Ectodermal cell (in vitro differentiated cells): ENCODE data around the gene PRSS16.

ENCODE experiments used
- H3K27ac ChIP-seq: 2 replicates; pipeline ENCODE4 v1.7.0; 2013; ENCODE audit warnings: mild to moderate bottlenecking, low read depth, low read length; ENCODE audit not compliant: insufficient read depth, poor library complexity, severe bottlenecking
- H3K27me3 ChIP-seq: 2 replicates; pipeline ENCODE4 v1.7.0; 2013; ENCODE audit warnings: mild to moderate bottlenecking, low read length; ENCODE audit not compliant: insufficient read depth, control insufficient read depth, poor library complexity, severe bottlenecking
- H3K36me3 ChIP-seq: one replicate; pipeline ENCODE4 v1.7.0; 2013; ENCODE audit warnings: low read length; ENCODE audit not compliant: control insufficient read depth, insufficient read depth
- H3K4me1 ChIP-seq: one replicate; pipeline ENCODE4 v1.7.0; 2013; ENCODE audit warnings: low read length; ENCODE audit not compliant: control insufficient read depth, insufficient read depth
- H3K4me3 ChIP-seq: 2 replicates; pipeline ENCODE4 v1.7.0; 2013; ENCODE audit warnings: low read depth, low read length, control low read depth; ENCODE audit not compliant: insufficient read depth
- H3K9me3 ChIP-seq: 2 replicates; pipeline ENCODE4 v1.7.0; 2013; ENCODE audit warnings: mild to moderate bottlenecking, low read length, moderate library complexity; ENCODE audit not compliant: control insufficient read depth
- WGBS, 2 experiments: methylation state at CpG; one replicate each; pipeline ENCODE4 v1.1.7; 2013; ENCODE audit warnings: missing lambda C conversion rate in 2 of 2; 5-methylcytosine and 5-hydroxymethylcytosine counted together

The PRSS16 gene

DNA sequence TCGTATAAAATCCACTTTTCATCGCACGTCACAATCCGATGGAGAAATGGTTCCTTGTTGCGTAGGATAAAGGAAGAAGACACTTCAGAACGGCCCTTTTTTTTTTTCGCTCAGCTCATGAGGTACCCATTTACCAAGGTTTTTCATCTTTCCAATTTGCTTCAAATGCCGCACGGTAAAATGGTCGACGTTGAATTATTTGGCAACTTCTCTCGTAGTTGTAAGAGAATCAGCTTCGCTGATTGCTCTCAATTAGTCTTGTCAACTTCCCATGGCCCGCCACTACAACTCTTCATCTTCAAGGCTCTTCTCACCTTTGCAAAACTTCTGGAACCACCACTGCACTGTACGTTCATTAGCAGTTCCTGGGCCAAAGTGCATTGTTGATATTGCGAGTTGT, 35.8 kb downstream of the PRSS16 start:
- Histone ChIP-seq H3K4me1 (peaks cover 3% of the 10 kb centered on the region), H3K27ac (no peak overlapping the region), H3K9me3 (no peaks in the 10 kb centered on the region), H3K4me3 (no peak overlapping the region), H3K27me3 (peaks cover 94% of the 10 kb centered on the region), H3K36me3 (no peaks in the 10 kb centered on the region)
- 69 to 70% methylated on average over 16 of the region's 16 CpGs for WGBS, 2 experiments

- Histone ChIP-seq H3K36me3 (no peaks in the 10 kb centered on the region), H3K27ac (no peak overlapping the region), H3K4me3 (no peak overlapping the region), H3K27me3 (peaks cover 99% of the 10 kb centered on the region), H3K9me3 (no peaks in the 10 kb centered on the region), H3K4me1 (peaks cover 12% of the 10 kb centered on the region)
- WGBS, 2 experiments, result 91 to 94% methylated on average over 2 of the region's 2 CpGs
Measured at GRCh38 chr6:27286141-27286540, 38.6 kb downstream of the PRSS16 start.

DNA sequence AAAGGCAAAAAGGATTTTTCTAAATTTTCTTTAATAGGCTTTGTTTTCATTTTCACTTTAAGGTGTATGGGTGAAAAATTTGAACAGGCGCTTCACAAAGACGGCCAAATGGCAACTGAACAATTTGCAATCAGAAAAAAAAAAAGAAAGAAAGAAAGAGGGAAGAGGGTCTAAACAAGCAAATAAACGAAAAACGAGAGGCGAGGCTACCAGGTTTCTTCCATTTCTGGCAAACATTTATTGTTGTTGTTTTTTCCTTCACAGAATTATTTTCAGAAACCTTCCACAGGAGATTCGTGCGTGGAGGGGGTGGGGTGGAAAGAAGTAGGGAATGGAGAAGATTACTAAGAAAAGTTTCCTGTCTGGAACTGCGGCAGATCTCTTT, 40.2 kb downstream of the PRSS16 start:
- Histone ChIP-seq H3K27me3 (peaks cover 100% of the 10 kb centered on the region), H3K27ac (no peak overlapping the region), H3K36me3 (no peaks in the 10 kb centered on the region), H3K9me3 (no peaks in the 10 kb centered on the region), H3K4me1 (peaks cover 12% of the 10 kb centered on the region), H3K4me3 (no peak overlapping the region)
- WGBS, 2 experiments, result 17 to 18% methylated on average over 8 of the region's 8 CpGs

DNA sequence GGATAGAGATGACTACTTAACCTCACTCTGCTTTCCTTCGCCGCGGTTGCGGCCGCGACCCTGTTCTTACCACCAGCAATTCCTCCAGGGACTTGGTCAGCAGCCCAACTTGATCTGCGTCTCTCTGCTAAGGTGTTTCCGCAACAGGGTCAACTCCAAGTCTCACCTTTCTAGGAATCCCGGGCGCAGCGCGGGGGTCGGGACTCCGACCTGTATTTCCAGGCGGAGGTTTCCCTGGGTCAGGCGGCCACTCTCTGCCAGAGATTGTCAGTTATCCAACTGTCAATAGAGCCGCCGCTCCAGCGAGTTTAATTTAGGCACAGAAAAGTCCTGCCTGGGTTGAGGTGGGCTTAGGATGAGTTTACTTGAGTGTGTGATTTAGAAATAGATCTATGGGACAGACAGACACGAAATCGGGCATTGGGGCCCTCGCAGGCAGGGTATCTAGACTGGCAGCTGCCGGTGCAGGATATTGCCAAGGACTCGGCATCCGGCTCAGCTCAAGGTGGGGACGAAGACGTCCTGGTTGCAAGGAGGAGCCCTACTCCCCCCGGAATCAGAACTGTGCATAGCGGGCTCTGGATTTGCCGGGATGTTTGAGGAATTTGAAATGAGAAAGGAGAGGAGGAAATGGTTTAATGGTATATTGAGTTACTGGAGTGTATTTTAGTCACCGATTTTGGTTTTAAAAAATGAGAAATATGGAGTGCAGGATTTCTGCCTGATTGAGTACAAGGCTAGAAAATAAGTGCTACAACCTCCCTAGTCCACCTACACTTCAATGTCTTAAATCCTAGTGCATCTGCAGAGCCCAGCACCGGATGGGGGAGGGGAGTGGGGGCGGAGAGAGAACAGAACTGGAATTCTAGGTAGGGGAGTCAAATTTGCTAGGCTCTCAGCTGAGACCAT, 40.9 kb downstream of the PRSS16 start:
- 1 to 2% methylated on average over 33 of the region's 33 CpGs for WGBS, 2 experiments
- Histone ChIP-seq H3K4me3 (peak overlapping the region; percentile 22), H3K27me3 (peaks cover 99% of the 10 kb centered on the region), H3K9me3 (no peaks in the 10 kb centered on the region), H3K4me1 (peaks cover 12% of the 10 kb centered on the region), H3K36me3 (no peaks in the 10 kb centered on the region), H3K27ac (no peak overlapping the region)

DNA sequence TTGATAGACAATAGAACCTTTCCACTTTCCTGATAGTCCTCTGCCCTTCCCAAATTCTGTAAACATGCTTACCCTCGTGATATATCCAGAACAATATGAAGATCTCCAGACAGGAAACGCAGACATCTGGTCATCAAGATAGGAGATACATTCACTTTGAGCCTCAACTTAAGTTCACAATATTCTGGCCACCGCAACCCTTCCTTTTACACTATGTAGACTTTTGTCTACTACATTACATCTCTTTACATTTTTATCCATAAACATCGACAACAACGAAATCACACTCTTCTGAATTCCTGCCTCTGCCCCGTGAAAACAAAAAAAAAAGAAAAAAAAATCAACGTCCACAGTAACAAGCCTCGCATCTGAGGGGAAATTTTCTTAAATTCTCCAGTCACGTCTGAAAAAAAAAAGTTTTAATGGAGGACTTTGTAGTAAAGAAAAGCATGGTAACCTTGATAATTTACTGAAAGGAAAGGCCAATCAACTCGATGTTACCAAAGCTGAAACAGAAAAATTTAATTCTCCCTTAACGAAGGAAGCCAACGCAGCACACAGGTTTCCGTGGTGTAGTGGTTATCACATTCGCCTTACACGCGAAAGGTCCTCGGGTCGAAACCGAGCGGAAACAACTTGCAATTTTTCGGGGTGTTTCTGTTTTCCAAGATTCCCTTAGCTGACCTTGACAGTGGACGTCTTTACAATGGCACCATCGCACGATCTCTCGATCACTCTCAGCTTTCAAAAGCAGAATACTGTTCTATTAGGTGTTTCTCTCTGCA, 42.8 kb downstream of the PRSS16 start:
- no peak overlapping the region for H3K27ac ChIP-seq
- H3K4me1 ChIP-seq, result peaks cover 12% of the 10 kb centered on the region
- no peaks in the 10 kb centered on the region for H3K36me3 ChIP-seq
- no peaks in the 10 kb centered on the region for H3K9me3 ChIP-seq
- WGBS, 2 experiments, result 10 to 11% methylated on average over 24 of the region's 25 CpGs
- peaks cover 97% of the 10 kb centered on the region for H3K27me3 ChIP-seq
- peak overlapping the region; percentile 18 for H3K4me3 ChIP-seq

DNA sequence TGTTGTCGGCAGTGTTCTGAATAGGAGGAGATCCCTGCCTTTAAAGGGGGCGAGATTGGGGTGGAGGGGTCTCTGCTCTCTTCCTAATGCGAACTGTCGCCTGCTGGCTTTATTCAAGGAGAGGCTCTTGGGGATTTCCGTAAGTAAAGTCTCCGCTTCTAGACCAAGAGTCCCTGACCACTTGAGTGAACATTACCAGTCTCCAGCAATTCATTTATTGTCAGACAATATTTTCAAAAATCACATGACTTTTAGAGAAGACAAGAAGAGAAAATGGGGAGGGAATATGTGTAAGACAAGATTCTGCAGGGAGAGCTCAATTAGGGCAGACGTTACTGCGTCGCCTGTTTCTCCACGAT, 43.3 kb downstream of the PRSS16 start:
- peaks cover 12% of the 10 kb centered on the region for H3K4me1 ChIP-seq
- no peak overlapping the region for H3K27ac ChIP-seq
- peaks cover 97% of the 10 kb centered on the region for H3K27me3 ChIP-seq
- no peaks in the 10 kb centered on the region for H3K36me3 ChIP-seq
- 22 to 23% methylated on average over 10 of the region's 10 CpGs for WGBS, 2 experiments
- no peaks in the 10 kb centered on the region for H3K9me3 ChIP-seq
- peak overlapping the region; percentile 18 for H3K4me3 ChIP-seq

DNA sequence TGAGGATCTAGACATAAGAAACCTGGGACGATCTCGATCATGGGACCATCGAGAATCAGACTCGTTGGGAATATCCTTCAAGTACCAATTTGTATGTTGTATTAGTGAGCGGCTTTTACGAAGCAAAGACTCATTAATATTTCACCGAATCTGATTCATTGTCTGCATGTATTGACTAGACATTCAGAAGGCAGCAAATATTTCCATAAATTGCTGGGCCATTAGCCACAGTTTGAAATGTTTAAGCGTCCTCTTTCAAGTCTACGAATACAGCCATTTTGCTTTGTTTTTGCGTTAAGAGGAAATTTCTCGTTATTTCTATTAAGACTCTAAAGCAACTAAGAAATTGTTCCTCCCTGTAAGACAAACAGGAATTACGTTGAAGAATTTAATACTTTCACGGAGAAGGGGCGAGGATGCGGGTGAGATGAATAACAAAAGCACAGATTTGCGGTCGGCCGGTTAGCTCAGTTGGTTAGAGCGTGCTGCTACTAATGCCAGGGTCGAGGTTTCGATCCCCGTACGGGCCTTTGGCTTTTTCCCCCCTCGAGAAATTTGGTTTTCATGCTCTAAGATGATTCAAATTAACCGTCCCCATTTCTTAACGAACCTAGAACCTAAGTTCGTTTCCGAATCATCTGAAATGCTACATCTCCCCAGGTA, 46.1 kb downstream of the PRSS16 start:
- Histone ChIP-seq H3K36me3 (no peaks in the 10 kb centered on the region), H3K4me1 (peaks cover 7% of the 10 kb centered on the region), H3K9me3 (no peaks in the 10 kb centered on the region), H3K4me3 (no peak overlapping the region), H3K27ac (no peak overlapping the region), H3K27me3 (peaks cover 95% of the 10 kb centered on the region)
- WGBS, 2 experiments, result 25% methylated on average over 28 of the region's 28 CpGs

DNA sequence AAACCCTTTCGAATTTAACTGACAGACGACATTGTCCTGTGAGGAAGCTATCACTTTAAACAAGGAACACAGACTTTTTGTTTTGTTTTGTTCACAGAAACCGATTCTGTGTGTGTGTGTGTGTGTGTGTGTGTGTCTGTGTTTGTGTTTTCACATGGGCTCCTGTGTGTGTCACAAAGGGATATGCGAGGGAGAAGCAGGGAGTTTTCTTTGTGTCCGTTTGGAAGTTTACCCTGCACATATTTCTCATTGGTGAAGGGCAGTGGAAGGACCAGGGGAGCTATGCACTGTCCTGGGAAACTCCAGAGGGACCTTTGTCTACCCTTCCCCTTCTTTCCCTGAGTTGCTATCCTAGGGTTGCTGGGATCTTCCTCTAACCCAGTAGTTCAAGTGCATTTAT, 46.9 kb downstream of the PRSS16 start:
- Histone ChIP-seq H3K4me1 (peaks cover 3% of the 10 kb centered on the region), H3K4me3 (no peak overlapping the region), H3K27me3 (peaks cover 87% of the 10 kb centered on the region), H3K9me3 (no peaks in the 10 kb centered on the region), H3K27ac (no peak overlapping the region), H3K36me3 (no peaks in the 10 kb centered on the region)
- 59 to 67% methylated on average over 5 of the region's 5 CpGs for WGBS, 2 experiments

GRCh38 chr6:27295301-27296079, 48.0 kb downstream of the PRSS16 start:
- 4% methylated on average over 20 of the region's 20 CpGs for WGBS, 2 experiments
- Histone ChIP-seq H3K36me3 (no peaks in the 10 kb centered on the region), H3K9me3 (no peaks in the 10 kb centered on the region), H3K4me1 (peaks cover under 1% of the 10 kb centered on the region), H3K4me3 (peak overlapping the region; percentile 55), H3K27ac (peak overlapping the region; percentile 12), H3K27me3 (peaks cover 76% of the 10 kb centered on the region)
